Naive thymus-derived CD4-positive, alpha-beta T cell (primary cell): ENCODE data around the gene TUBG2. TPM values are rescaled to one million over a fixed set of nuclear protein-coding genes. Genes with fewer than 3 reads are reported as not detected.
"Not testable (repeated sequence)": the region's sequence is repeated elsewhere in the genome, so short reads cannot be mapped to it uniquely, and the experiment has no call there.

ENCODE experiments used
- ATAC-seq: fragments of 150-1000 bp; cut with Tn5 transposase; 2 replicates; pipeline ENCODE4 v1.10.0; 2021; ENCODE audit warnings: mild to moderate bottlenecking, moderate library complexity
- CTCF ChIA-PET: fragments of 350-600 bp; sonication (Branson Sonifier 250); formaldehyde crosslinking; loops from one replicate; lab custom pipeline; 2021; ENCODE audit warnings: antibody characterized with exemption; lab: Charles Lee
- POLR2A ChIA-PET: fragments of 350-600 bp; sonication (Branson Sonifier 250); formaldehyde crosslinking; loops from one replicate; lab custom pipeline; 2021; ENCODE audit warnings: antibody characterized with exemption, inconsistent platforms; lab: Charles Lee
- DNase-seq, 9 donors: peaks; one replicate each; pipeline versions ENCODE4 v3.0.0 to v3.0.0-alpha.2; 2020 to 2022; ENCODE audit warnings: mixed read lengths in 1 of 9
- H3K27ac ChIP-seq: one replicate; pipeline ENCODE4 v1.7.0; 2013; ENCODE audit warnings: mild to moderate bottlenecking, low read depth, low read length, moderate library complexity
- H3K27me3 ChIP-seq, 2 donors: one replicate each; pipeline ENCODE4 v1.7.0; 2013; ENCODE audit warnings: low read length in 2 of 2, mild to moderate bottlenecking in 2 of 2, moderate library complexity in 2 of 2; ENCODE audit not compliant: control insufficient read depth in 2 of 2, insufficient read depth in 2 of 2
- H3K36me3 ChIP-seq, 3 experiments: 1 replicate in 2 of 3; 2 replicates in 1 of 3; pipeline ENCODE4 v1.7.0; 2013; ENCODE audit warnings: low read length in 3 of 3, mild to moderate bottlenecking in 3 of 3, moderate library complexity in 1 of 3; ENCODE audit not compliant: insufficient read depth in 3 of 3, control insufficient read depth in 2 of 3
- H3K4me1 ChIP-seq, 2 donors: one replicate each; pipeline ENCODE4 v1.7.0; 2013; ENCODE audit warnings: low read length in 2 of 2, mild to moderate bottlenecking in 2 of 2, moderate library complexity in 1 of 2; ENCODE audit not compliant: control insufficient read depth in 2 of 2, insufficient read depth in 2 of 2
- H3K4me3 ChIP-seq: 2 replicates; pipeline ENCODE4 v1.7.0; 2013; ENCODE audit warnings: mild to moderate bottlenecking, low read length
- H3K9me3 ChIP-seq, 3 experiments: 1 replicate in 2 of 3; 2 replicates in 1 of 3; pipeline ENCODE4 v1.7.0; 2013; ENCODE audit warnings: low read length in 3 of 3; ENCODE audit not compliant: control insufficient read depth in 2 of 3
- H3K27ac Mint-ChIP-seq, 9 donors: one replicate each; pipeline ENCODE4 v1.8.0; 2020 to 2022; ENCODE audit warnings: mixed read lengths in 9 of 9, mild to moderate bottlenecking in 8 of 9, moderate library complexity in 5 of 9, inconsistent platforms in 2 of 9
- H3K27me3 Mint-ChIP-seq, 5 donors: one replicate each; pipeline ENCODE4 v1.8.0; 2021 to 2022; ENCODE audit warnings: mixed read lengths in 5 of 5, mild to moderate bottlenecking in 1 of 5
- H3K36me3 Mint-ChIP-seq, 5 donors: one replicate each; pipeline ENCODE4 v1.8.0; 2020 to 2022; ENCODE audit warnings: mixed read lengths in 5 of 5, mild to moderate bottlenecking in 3 of 5, inconsistent platforms in 1 of 5
- H3K4me1 Mint-ChIP-seq, 7 donors: one replicate each; pipeline ENCODE4 v1.8.0; 2020 to 2022; ENCODE audit warnings: mixed read lengths in 7 of 7, mild to moderate bottlenecking in 3 of 7, inconsistent platforms in 1 of 7
- H3K4me3 Mint-ChIP-seq, 10 donors: one replicate each; pipeline ENCODE4 v1.8.0; 2020 to 2022; ENCODE audit warnings: mild to moderate bottlenecking in 10 of 10, mixed read lengths in 10 of 10, moderate library complexity in 6 of 10, inconsistent platforms in 2 of 10
- H3K9me3 Mint-ChIP-seq, 11 donors: one replicate each; pipeline ENCODE4 v1.8.0; 2020 to 2022; ENCODE audit warnings: mixed read lengths in 11 of 11, mild to moderate bottlenecking in 4 of 11, inconsistent platforms in 1 of 11, moderate library complexity in 1 of 11
- intact Hi-C, 2 donors: fragments of 100-400 bp; cut with micrococcal nuclease; formaldehyde crosslinking; loops; one replicate each; pipeline ENCODE4 v1.15.1; 2023
- polyA plus RNA-seq, 2 donors: library from polyadenylated mRNA; unstranded; fragments of 300-500 nt; fragmentation: Illumina TruSeq; gene quantifications; one replicate each; pipeline ENCODE4 v1.2.3, GENCODE V29; 2021
- total RNA-seq, 6 experiments: library from RNA in 5 of 6; stranded (reverse) in 5 of 6; gene quantifications; 1 replicate in 5 of 6; 2 replicates in 1 of 6; pipeline ENCODE4 v1.2.3 and lab custom pipeline; 2021 to 2026

Gene TUBG2
- total and polyA plus RNA-seq, 7 experiments from 2014 or later, result 4.9 to 20.3 (median 10.4) TPM

DNA sequence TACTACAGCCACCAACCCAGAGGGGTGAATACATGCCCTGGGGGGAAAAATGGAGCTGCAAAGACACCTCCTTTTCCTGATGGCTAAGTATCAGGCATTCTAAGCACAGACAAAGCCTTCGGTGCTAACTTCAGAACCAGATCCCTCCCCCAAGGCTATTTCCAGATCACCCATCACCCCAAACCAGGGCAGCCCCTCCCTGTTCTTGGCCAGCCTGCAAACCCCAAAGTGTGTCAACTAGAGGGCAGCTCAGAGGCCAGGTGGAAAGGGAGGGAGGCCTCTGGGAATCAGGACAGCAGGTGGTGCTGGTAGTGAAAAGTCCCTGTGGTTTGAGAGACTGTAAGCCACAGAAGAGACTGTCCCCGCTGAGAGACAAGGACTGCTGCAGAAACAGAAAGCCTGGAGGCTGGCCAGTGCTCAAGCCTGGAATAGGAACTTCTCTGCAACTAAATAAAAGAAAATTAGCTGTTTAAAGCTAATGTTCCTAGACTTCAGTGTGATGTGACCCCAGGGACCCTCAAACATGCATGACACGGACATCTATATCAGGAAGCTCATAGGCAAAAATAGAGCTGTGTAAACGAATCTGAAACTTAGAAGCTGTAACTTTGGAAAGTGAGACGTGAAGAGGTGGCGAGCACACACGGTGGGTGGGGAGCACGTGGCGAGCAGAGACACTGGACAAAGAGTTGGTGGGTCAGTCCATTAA lies 40.5 kb upstream of the TUBG2 start:
- Mint-ChIP-seq H3K27me3 (no peaks in the 10 kb centered on the region), H3K27ac (peak overlapping the region in 2 of 9 donors; percentile 6 to 28), H3K9me3 (no peaks in the 10 kb centered on the region), H3K36me3 (peaks cover 0 to 23% (median 10%) of the 10 kb centered on the region in 5 donors), H3K4me3 (no peak overlapping the region), H3K4me1 (peaks cover 0 to 8% (median 0%) of the 10 kb centered on the region in 7 donors)
- Histone ChIP-seq H3K4me1 (no peaks in the 10 kb centered on the region), H3K4me3 (no peak overlapping the region), H3K27me3 (no peaks in the 10 kb centered on the region), H3K27ac (no peak overlapping the region), H3K36me3 (peaks cover 0 to 23% (median 3%) of the 10 kb centered on the region in 3 experiments), H3K9me3 (no peaks in the 10 kb centered on the region)
- ATAC-seq (no peak), DNase-seq (no peak)
- intact Hi-C loops, result no loop called here
- POLR2A ChIA-PET, result interaction anchor here (2.2 kb wide), 1 partner anchor 10 kb away, joined by 8 read pairs; no protein-coding TSS in a partner anchor
- CTCF ChIA-PET, result interaction anchor here (1.3 kb wide), 1 partner anchor 10 kb away, joined by 3 read pairs; no protein-coding TSS in a partner anchor

DNA sequence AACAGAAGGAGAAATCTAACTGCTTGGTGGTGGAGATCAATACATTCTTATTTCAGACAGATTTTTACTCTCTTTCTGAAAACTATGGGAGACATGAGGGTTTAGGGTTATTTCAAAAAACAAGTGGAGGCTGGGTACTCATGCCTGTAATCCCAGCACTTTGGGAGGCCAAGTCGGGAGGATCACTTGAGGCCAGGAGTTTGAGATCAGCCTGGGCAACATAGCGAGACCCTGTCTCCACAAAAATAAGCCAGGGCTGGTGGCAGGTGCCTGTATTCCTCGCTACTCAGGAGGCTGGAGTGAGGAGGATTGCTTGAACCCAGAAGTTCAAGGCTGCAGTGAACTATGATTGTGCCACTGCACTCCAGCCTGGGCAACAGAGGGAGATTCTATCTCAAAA lies 37.1 kb upstream of the TUBG2 start:
- H3K36me3 ChIP-seq, H3K4me3 ChIP-seq, intact Hi-C loops, H3K4me3 Mint-ChIP-seq, H3K4me1 Mint-ChIP-seq, H3K4me1 ChIP-seq, H3K27me3 ChIP-seq, H3K27ac Mint-ChIP-seq, H3K36me3 Mint-ChIP-seq, H3K9me3 Mint-ChIP-seq, H3K27ac ChIP-seq, H3K27me3 Mint-ChIP-seq, DNase-seq, H3K9me3 ChIP-seq, ATAC-seq: not testable (repeated sequence)
- ChIA-PET POLR2A (interaction anchor here (0.6 to 1.1 kb wide), 3 partner anchors 13 to 139 kb away, joined by 3 to 5 read pairs (median 4); partner anchors contain the start of genes RETREG3 and TUBG1), CTCF (interaction anchor here (0.7 to 0.9 kb wide), 2 partner anchors 9 to 196 kb away, joined by 3 to 4 read pairs; no protein-coding TSS in a partner anchor)

DNA sequence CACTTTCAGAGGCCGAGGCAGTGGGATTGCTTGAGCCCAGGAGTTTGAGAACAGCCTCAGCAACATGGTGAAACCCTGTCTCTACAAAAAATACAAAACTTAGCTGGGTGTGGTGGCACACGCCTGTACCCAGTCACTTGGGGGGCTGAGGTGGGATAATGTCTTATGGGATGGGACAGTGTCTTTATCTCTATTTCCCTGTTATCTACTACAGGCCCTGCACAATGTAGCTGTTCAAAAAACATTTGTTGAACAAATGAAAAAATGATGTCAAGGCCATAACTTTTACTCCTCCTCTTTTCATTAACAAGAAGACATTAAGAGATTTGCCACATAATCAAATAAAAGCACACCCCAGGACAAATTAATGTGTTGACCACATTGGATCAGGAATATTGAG lies 35.8 kb upstream of the TUBG2 start:
- POLR2A ChIA-PET, result no interaction called here
- intact Hi-C loops, result no loop called here
- Histone ChIP-seq H3K4me3 (no peak overlapping the region), H3K27ac (no peak overlapping the region), H3K27me3 (no peaks in the 10 kb centered on the region), H3K4me1 (no peaks in the 10 kb centered on the region), H3K9me3 (no peaks in the 10 kb centered on the region), H3K36me3 (no peaks in the 10 kb centered on the region)
- Mint-ChIP-seq H3K4me1 (peaks cover 0 to 10% (median 0%) of the 10 kb centered on the region in 7 donors), H3K36me3 (no peaks in the 10 kb centered on the region), H3K27ac (no peak overlapping the region), H3K27me3 (peaks cover 0 to 2% (median 0%) of the 10 kb centered on the region in 5 donors), H3K4me3 (no peak overlapping the region), H3K9me3 (no peaks in the 10 kb centered on the region)
- DNase-seq (no peak), ATAC-seq (no peak)
- CTCF ChIA-PET, result no interaction called here

DNA sequence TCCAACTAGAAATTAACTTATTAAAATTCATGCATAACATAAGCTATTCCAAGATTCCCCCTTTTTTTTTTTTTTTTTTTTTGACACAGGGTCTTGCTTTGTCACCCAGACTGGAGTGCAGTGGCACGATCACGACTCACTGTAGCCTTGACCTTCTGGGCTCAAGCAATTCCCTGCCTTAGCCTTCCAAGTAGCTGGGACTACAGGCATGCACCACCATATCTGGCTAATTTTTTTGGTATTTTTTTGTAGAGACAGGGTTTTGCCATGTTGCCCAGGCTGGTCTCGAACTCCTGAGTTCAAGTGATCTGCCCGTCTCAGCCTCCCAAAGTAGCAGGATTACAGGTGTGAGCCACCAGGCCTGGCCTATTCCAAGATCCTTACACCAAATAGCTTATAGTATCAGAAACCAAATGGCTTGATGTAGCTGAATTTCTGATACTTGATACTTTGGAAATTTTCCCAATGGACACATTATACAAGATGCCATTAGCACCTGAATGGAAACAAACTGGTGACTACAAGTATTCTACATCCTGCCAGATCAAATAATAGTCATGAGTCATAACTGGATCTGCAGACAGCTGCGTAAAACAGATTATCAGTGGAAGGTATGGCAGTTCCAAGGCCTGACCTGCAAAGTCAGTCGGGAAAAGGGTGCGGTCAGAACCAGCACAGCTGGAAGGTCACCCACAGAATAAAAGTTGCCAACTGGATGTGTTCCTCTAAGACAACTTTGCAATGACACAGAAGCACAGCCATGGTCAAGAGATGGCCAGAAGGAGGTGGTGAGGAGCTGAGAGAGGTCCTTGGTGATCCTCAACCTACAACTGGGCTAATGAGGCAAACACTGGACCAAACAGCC lies 35.1 kb upstream of the TUBG2 start:
- CTCF ChIA-PET, result no interaction called here
- no peak for DNase-seq
- no peaks in the 10 kb centered on the region for H3K9me3 Mint-ChIP-seq

DNA sequence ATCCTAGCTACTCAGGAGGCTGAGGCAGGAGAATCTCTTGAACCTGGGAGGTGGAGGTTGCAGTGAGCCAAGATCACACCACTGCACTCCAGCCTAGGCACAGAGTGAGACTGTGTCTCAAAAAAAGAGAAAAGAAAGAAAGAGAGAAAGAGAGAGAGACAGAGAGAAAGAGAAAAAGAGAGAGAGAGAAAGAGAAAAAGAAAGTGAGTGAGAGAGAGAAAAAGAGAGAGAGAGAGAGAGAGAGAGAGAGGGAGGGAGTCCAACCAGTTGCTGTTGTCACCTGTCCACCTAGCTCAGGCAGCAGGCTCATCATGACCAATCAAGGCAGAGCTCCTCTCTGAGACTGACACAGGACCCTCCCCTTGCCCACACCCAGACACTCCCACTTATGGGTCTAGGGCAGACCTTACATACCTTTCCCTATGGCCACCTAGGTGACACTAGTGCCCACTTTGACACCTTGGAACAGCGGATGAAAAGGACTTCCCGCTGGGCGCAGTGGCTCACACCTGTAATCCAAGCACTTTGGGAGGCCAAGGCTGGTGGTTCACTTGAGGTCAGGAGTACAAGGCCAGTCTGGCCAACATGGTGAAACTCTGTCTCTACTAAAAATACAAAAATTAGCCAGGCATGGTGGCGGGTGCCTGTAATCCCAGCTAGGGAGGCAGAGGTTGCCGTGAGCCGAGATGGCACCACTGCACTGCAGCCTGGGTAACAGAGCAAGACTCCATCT lies 31.9 kb upstream of the TUBG2 start:
- CTCF ChIA-PET, H3K27ac Mint-ChIP-seq, H3K27ac ChIP-seq, ATAC-seq, H3K27me3 ChIP-seq, H3K36me3 Mint-ChIP-seq, H3K9me3 Mint-ChIP-seq, intact Hi-C loops, H3K4me1 ChIP-seq, H3K4me1 Mint-ChIP-seq, H3K27me3 Mint-ChIP-seq, H3K9me3 ChIP-seq, POLR2A ChIA-PET, H3K4me3 ChIP-seq, H3K4me3 Mint-ChIP-seq, H3K36me3 ChIP-seq, DNase-seq: not testable (repeated sequence)

More for the DNA sequence above, 35.1 kb upstream of the TUBG2 start:
- Histone ChIP-seq H3K27ac (no peak overlapping the region), H3K4me3 (no peak overlapping the region), H3K27me3 (no peaks in the 10 kb centered on the region), H3K4me1 (no peaks in the 10 kb centered on the region), H3K9me3 (no peaks in the 10 kb centered on the region), H3K36me3 (no peaks in the 10 kb centered on the region)
- no peak for ATAC-seq
- H3K27me3 Mint-ChIP-seq, result peaks cover 0 to 2% (median 0%) of the 10 kb centered on the region in 5 donors
- intact Hi-C loops, result no loop called here
- no peak overlapping the region for H3K27ac Mint-ChIP-seq
- POLR2A ChIA-PET, result no interaction called here
- peaks cover 0 to 4% (median 0%) of the 10 kb centered on the region in 7 donors for H3K4me1 Mint-ChIP-seq
- H3K36me3 Mint-ChIP-seq, result no peaks in the 10 kb centered on the region
- H3K4me3 Mint-ChIP-seq, result no peak overlapping the region

DNA sequence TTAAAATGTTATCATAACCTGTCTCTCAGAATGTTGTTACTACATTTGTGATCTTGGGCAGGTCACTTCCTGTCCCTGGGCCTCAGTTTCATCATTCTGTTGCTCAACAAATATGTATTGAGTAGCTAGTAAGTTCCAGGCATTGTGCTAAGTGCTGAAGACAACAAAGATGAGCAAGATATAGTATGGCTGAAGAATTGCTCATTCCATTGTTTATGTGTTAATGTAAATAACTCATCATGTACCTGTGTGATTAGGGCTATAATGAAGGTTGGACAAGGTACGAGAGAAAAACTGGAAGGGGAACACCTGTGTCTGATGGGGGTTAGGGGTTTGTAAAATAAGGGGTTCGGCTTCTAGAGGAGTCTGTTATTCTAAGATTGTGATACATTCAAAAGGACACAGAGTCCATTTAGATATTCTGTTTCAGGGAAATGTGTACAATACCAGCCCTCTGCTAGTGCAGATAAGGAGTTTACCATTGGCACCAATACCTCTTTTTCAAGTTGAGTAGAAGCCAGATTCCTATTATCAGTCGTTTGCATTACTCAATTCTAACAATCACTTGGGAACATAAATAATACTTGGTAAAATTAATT lies 29.6 kb upstream of the TUBG2 start:
- Mint-ChIP-seq H3K27ac (peak overlapping the region in 1 of 9 donors; percentile 1), H3K4me1 (peaks cover 0 to 2% (median 0%) of the 10 kb centered on the region in 7 donors), H3K4me3 (no peak overlapping the region), H3K36me3 (no peaks in the 10 kb centered on the region), H3K9me3 (no peaks in the 10 kb centered on the region), H3K27me3 (peaks cover 0 to 2% (median 0%) of the 10 kb centered on the region in 5 donors)
- ChIA-PET CTCF (no interaction called here), POLR2A (no interaction called here)
- no peaks in the 10 kb centered on the region for H3K36me3 ChIP-seq
- H3K27me3 ChIP-seq, result no peaks in the 10 kb centered on the region
- ATAC-seq (no peak), DNase-seq (no peak)
- H3K9me3 ChIP-seq, result no peaks in the 10 kb centered on the region
- no peaks in the 10 kb centered on the region for H3K4me1 ChIP-seq
- H3K4me3 ChIP-seq, result no peak overlapping the region
- no peak overlapping the region for H3K27ac ChIP-seq
- intact Hi-C loops, result no loop called here
